GM21515 (cell line): Measurements from ENCODE around the gene ULK3.

Source experiments
- ATAC-seq: cut with Tn5 transposase; IDR thresholded peaks from one replicate; pipeline ENCODE4 v1.9.1; 2021; ENCODE audit not compliant: unreplicated experiment

The ULK3 gene

DNA sequence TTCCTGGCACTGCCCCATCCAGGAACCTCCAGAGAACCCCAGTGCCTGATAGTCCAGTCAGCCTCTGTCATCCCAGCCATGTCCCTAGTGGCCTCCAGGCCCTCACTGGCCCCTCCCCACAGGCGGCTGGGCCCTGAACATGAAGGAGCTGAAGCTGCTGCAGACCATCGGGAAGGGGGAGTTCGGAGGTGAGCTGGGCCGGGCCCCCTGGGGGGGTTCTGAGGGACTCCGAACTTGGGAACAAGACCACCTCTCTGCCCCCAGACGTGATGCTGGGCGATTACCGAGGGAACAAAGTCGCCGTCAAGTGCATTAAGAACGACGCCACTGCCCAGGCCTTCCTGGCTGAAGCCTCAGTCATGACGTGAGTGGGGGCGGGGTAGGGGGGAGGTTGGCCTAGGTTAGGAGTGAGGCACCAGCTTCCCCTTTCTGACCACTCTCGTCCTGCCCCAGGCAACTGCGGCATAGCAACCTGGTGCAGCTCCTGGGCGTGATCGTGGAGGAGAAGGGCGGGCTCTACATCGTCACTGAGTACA, 42.3 kb downstream of the ULK3 start:
- ATAC-seq, result no peak

DNA sequence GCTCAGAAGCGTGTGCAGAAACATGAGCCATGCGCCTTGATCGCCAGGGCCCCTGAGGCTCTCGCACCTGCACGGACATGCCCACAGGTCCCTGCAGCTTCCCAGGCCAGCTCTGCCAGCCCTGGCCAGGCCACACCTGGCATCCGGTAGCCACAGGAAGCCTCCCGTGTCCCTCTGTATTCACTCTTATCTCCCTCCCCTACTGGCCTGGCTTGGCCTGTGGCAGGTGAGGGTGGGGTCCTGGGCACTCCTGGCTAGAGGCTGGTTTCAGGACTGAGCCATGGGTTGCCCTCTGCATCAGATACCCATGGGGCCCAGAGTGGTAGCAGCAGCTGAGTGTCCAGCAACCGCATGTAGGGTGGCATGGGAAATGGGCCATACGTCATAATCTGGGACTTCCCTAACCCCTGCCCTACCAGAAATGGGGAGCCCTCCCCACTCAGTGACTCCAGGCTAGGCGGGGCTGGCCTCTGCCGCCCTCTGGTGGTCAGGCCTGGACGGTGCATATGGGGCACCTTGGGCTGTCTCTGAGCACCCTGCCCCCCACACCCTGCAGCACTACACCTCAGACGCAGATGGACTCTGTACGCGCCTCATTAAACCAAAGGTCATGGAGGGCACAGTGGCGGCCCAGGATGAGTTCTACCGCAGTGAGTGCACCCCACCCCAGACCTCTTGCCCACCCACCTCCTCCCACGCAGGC, 42.9 kb downstream of the ULK3 start:
- peak; percentile 59 for ATAC-seq

DNA sequence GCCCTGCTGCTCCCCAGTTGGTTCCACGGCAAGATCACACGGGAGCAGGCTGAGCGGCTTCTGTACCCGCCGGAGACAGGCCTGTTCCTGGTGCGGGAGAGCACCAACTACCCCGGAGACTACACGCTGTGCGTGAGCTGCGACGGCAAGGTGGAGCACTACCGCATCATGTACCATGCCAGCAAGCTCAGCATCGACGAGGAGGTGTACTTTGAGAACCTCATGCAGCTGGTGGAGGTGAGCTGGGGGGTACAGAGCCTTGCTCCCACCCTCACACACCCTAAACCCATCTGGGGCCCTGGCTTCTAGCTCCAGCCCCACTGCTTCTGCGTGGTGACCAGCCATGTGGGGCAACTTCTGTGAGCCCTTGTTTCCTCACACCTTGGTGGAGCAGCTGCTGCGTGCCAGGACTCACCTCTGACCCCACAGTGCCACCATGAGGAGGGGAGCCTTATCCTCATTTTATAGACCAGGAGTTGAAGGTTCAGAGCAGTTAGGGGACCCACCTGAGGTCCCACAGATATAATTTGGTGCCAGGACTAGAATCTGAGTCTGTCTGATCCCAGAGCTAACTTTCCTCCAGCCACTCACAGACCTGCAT, 43.6 kb downstream of the ULK3 start:
- ATAC-seq, result no peak

GRCh38 chr15:74798388-74799254, 44.3 kb downstream of the ULK3 start:
- ATAC-seq, result no peak

DNA sequence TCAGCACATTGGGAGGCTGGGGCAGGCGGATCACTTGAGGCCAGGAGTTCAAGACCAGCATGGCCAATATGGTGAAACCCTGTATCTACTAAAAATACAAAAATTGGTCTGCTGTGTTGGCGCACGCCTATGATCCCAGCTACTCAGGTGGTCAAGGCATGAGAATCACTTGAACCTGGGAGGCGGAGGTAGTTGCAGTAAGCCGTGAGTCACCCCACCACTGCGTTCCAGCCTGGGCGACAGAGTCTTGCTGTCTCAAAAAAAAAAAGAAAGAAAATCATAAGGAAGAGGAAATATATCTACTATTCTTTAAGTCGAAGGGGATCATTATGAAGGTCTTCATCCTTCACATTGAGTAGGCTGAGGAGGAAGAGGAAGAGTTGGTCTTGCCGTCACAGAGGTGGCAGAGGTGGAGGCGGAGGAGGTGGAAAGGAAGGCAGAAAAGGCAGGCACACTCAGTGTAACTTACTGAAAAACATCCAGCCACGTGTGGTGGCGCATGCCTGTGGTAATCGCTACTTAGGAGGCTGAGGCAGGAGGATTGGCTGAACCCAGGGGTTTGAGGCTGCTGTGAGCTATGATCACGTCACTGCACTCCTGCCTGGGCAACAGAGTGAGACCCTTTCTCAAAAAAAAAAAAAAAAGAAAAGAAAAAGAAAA, 46.9 kb downstream of the ULK3 start:
- ATAC-seq, result no peak

GRCh38 chr15:74794970-74795349, 48.0 kb downstream of the ULK3 start:
- ATAC-seq, result no peak

DNA sequence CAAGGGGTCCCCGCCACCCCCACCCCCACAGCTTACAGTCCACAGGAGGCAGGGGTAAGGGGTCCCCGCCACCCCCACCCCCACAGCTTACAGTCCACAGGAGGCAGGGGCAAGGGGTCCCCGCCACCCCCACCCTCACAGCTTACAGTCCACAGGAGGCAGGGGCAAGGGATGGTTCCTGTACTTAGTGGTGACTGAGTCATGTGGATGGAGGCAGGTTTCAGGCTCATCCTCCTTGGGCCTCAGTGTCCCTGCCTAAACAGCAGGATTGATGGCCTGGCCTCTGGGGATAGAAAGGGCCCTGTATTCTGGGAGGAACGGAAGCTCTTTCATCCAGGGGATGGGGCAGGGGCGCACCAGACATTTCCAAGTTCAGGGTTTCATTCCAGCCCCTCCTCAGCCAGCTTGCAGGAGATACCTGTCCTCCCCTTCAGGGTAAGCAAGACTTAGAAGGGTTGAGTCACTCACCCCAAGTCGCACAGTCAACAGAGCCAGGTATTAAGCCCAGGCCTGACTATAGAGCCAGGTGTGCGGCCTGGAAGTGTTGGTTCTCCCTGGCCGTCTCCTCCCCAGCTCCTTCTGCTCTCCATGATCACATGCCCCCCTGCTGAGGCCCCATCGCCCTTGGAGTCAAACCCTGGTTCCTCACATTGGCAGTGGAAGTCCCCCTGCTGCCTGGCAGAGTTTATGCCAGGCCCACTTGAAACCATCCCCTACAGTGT, 48.5 kb downstream of the ULK3 start:
- no peak for ATAC-seq

GRCh38 chr15:74793135-74794028, 49.6 kb downstream of the ULK3 start:
- ATAC-seq, result no peak

DNA sequence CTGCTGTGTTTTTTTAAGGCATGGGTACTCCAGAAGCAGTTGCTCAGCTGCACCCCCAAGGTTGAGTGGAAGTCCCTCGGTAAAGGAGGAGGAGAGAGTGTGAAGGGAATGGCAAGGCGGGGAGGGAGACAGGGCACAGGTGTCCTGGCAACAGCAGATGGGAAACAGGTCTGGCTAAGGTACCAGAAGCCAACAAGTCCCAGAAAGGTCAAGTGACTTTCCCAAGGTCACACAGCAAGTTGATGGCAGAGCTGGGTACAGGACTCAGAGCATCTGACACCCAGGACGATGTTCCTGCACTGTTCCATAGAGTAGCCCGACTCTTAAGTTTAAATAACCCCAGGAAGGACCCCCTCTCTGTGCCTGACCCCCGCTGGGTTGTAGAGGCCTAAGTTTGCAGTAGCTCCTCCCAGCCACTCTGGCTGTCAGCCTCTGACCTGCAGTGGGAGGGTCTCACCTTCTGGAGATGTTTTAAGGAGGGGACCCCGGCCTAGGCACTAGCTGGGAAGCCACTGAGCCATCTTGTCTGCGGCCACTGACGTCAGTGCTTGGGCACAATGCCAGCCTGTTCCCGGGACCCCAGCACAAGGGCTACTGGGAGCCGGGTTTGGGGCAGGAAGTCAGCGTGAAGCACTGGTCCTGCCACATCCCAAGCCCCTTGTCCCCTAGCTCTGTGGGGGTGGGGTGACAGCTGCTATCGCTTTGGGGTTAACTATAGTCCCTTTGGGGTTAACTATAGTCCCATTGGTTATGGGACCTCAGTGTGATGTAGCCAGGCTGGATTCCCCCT, 50.5 kb downstream of the ULK3 start:
- no peak for ATAC-seq

- no peak for ATAC-seq
These were observed 51.3 kb downstream of the ULK3 start for GRCh38 chr15:74791667-74792066.

- no peak for ATAC-seq
These were observed 51.9 kb downstream of the ULK3 start for GRCh38 chr15:74791007-74791406.

DNA sequence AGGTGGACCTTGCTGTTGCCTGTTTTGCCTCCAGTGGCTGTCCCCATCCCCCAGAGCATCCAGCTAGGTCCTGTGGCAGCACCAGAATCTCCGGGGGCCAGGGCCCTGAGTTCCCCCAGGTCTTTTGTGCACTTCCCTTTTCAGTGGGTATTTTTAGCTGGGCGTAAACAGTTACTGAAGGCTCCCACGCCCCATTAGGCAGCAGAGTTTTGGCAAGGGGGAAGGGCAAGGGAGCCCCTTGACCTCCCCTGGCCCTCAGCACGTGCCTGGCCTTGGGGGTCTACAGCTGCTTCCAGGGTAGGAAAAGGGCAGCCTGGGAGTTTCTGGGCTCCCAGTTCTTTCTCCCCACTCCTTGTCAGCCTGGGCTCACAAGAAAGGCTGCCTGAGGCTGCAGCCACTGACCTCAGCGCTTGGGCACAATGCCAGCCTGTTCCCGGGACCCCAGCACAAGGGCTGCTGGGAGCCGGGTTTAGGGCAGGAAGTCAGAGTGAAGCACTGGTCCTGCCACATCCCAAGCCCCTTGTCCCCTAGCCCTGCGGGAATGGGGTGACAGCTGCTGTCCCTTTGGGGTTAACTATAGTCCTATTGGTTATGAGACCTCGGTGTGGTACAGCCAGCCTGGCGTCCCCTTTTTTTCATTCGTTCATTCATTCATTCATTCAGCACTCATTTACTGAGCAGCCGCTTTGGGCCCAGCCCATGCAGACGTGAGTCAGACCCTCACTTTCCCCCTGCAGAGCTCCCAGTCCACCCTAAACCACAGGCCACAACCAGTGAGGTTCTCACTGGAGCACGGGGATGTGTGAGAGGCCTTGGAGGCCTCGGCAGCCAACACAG, 52.7 kb downstream of the ULK3 start:
- no peak for ATAC-seq

- ATAC-seq, result no peak
These were observed 53.2 kb downstream of the ULK3 start for GRCh38 chr15:74789741-74790079.

DNA sequence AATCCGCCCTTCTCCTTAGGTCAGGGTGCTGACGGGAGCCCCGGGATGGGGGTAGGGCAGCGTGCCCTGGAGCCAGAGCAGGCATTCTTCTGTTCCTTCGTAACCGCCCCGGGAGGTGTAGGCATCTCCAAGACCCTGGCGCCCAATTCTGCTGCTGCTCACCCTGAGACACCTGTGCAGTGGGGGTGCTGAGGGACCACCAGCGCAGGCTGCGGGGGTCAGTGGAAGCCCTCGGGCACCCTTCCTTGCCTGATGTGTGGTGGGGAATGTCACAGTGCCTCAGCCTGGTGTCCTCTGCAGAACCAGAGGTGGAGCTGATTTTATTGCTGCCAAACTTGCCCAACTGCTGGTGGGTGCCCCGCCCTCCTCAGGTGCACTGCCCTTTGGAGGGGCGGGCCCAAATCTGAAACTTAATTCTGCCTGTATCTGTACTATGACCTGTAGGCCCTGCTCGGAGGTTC, 53.8 kb downstream of the ULK3 start:
- no peak for ATAC-seq

- ATAC-seq, result peak; percentile 27
These were observed 54.2 kb downstream of the ULK3 start for GRCh38 chr15:74788683-74789151.

DNA sequence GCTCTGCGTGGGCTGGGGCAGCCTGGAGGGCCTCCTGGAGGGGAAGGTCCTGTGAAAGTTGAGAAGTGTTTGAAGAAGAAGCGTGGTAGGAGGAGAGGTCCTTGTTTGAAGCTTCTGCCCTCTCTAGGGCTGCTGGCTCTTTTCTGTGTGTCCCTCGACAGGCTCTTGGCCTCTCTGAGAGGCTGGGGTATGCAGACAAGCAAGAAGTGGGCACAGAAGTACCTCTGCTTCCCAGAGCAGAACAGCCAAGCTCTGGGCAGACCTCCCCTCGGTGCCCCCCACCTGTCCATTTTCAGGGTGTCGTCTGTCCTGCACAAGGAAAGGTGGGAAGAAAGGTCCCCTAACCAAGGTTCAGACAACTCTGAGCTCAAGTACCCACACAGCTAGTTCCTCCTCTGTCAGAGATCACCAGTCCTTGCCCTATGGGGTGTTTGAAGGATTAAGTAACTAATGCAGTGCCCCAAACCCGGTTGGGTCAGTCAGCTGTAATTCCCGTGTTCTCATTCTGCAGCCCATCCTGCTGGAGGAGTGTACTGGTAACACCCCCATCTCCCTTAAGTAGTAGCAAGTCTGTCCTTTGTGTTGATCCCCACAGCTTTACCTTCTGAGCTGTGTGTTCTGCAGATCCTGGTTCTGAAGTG, 54.8 kb downstream of the ULK3 start:
- ATAC-seq, result no peak
